SK-N-SH treated with all-trans-retinoic acid at 6 μM for 48 hours (cell line): ENCODE data around the gene CRHR2.
A peak's percentile ranks its signal among the peaks of the same experiment; 100 is the strongest.

Source experiments
- ATAC-seq: fragments of 200-7000 bp; cut with Tn5 transposase; 3 replicates; pipeline ENCODE4 v1.9.1; 2020; ENCODE audit warnings: mild to moderate bottlenecking, moderate library complexity
- ARNTL ChIP-seq: fragments of 450-650 bp; formaldehyde crosslinking; IDR thresholded peaks from 2 replicates; pipeline ENCODE4 v1.5.0; 2020; ENCODE audit warnings: low read depth, mild to moderate bottlenecking, moderate library complexity, borderline replicate concordance
- CSDC2 ChIP-seq: fragments of 250-450 bp; sonication (Bioruptor Pico); IDR thresholded peaks from 2 replicates; pipeline ENCODE4 v1.5.0; 2020; ENCODE audit warnings: mild to moderate bottlenecking, moderate library complexity
- ESRRG ChIP-seq: fragments of 250-450 bp; sonication (Bioruptor Pico); IDR thresholded peaks from 2 replicates; pipeline ENCODE4 v1.6.1; 2021; ENCODE audit warnings: mild to moderate bottlenecking
- GLIS3 ChIP-seq: fragments of 250-450 bp; sonication (Bioruptor Pico); IDR thresholded peaks from 2 replicates; pipeline ENCODE4 v1.5.0; 2020; ENCODE audit warnings: mild to moderate bottlenecking, moderate library complexity
- OSR1 ChIP-seq: fragments of 250-450 bp; sonication (Bioruptor Pico); IDR thresholded peaks from 2 replicates; pipeline ENCODE4 v1.8.0; 2022; ENCODE audit warnings: moderate library complexity, mild to moderate bottlenecking, inconsistent platforms
- PATZ1 ChIP-seq: fragments of 250-450 bp; sonication (Bioruptor Pico); IDR thresholded peaks from 2 replicates; pipeline ENCODE4 v1.8.0; 2020; ENCODE audit warnings: mild to moderate bottlenecking, moderate library complexity, borderline replicate concordance
- PPARA ChIP-seq: fragments of 250-450 bp; sonication (Bioruptor Pico); IDR thresholded peaks from 2 replicates; pipeline ENCODE4 v1.5.0; 2020; ENCODE audit warnings: mild to moderate bottlenecking, borderline replicate concordance
- RARB ChIP-seq: fragments of 250-450 bp; sonication (Bioruptor Pico); IDR thresholded peaks from 2 replicates; pipeline ENCODE4 v1.8.0; 2021; ENCODE audit warnings: mild to moderate bottlenecking, moderate library complexity
- SNAI2 ChIP-seq: fragments of 250-450 bp; sonication (Bioruptor Pico); IDR thresholded peaks from 2 replicates; pipeline ENCODE4 v1.5.0; 2020; ENCODE audit warnings: mild to moderate bottlenecking, moderate library complexity
- TCF4 ChIP-seq: fragments of 250-450 bp; sonication (Bioruptor Pico); IDR thresholded peaks from 2 replicates; pipeline ENCODE4 v1.8.0; 2021; ENCODE audit warnings: mild to moderate bottlenecking, moderate library complexity, borderline replicate concordance
- TOX ChIP-seq: fragments of 250-450 bp; sonication (Bioruptor Pico); IDR thresholded peaks from 2 replicates; pipeline ENCODE4 v1.8.0; 2021; ENCODE audit warnings: mild to moderate bottlenecking, moderate library complexity, borderline replicate concordance
- TSHZ2 ChIP-seq: fragments of 250-450 bp; sonication (Bioruptor Pico); IDR thresholded peaks from 2 replicates; pipeline ENCODE4 v1.5.0; 2020; ENCODE audit warnings: mild to moderate bottlenecking, moderate library complexity
- ZFP3 ChIP-seq: fragments of 250-450 bp; sonication (Bioruptor Pico); IDR thresholded peaks from 2 replicates; pipeline ENCODE4 v1.5.0; 2020; ENCODE audit warnings: mild to moderate bottlenecking, moderate library complexity
- ZFP30 ChIP-seq: fragments of 450-650 bp; formaldehyde crosslinking; IDR thresholded peaks from 2 replicates; pipeline ENCODE4 v1.5.0; 2022; ENCODE audit warnings: mild to moderate bottlenecking, moderate library complexity
- ZNF565 ChIP-seq: fragments of 450-650 bp; formaldehyde crosslinking; conservative IDR thresholded peaks from 2 replicates; pipeline ENCODE4 v1.5.0; 2020; ENCODE audit warnings: low read depth, mild to moderate bottlenecking, moderate library complexity
- ZNF70 ChIP-seq: fragments of 450-650 bp; formaldehyde crosslinking; IDR thresholded peaks from 2 replicates; pipeline ENCODE4 v1.5.0; 2020; ENCODE audit warnings: mild to moderate bottlenecking, moderate library complexity
- ZNF8 ChIP-seq: fragments of 450-650 bp; formaldehyde crosslinking; IDR thresholded peaks from 2 replicates; pipeline ENCODE4 v1.5.0; 2020; ENCODE audit warnings: mild to moderate bottlenecking, moderate library complexity
- TF ChIP-seq, protein P1 (sequence below): fragments of 250-450 bp; sonication (Bioruptor Pico); IDR thresholded peaks from 2 replicates; pipeline ENCODE4 v1.8.0; 2021; ENCODE audit warnings: low read depth, mild to moderate bottlenecking, moderate library complexity, borderline replicate concordance
- TF ChIP-seq, protein P2 (sequence below): fragments of 250-450 bp; sonication (Bioruptor Pico); IDR thresholded peaks from 2 replicates; pipeline ENCODE4 v1.5.1; 2021; ENCODE audit warnings: mild to moderate bottlenecking, moderate library complexity
- TF ChIP-seq, protein P3 (sequence below): fragments of 250-450 bp; sonication (Bioruptor Pico); IDR thresholded peaks from 2 replicates; pipeline ENCODE4 v1.5.1; 2020; ENCODE audit warnings: low read depth, mild to moderate bottlenecking, moderate library complexity

The CRHR2 gene

DNA sequence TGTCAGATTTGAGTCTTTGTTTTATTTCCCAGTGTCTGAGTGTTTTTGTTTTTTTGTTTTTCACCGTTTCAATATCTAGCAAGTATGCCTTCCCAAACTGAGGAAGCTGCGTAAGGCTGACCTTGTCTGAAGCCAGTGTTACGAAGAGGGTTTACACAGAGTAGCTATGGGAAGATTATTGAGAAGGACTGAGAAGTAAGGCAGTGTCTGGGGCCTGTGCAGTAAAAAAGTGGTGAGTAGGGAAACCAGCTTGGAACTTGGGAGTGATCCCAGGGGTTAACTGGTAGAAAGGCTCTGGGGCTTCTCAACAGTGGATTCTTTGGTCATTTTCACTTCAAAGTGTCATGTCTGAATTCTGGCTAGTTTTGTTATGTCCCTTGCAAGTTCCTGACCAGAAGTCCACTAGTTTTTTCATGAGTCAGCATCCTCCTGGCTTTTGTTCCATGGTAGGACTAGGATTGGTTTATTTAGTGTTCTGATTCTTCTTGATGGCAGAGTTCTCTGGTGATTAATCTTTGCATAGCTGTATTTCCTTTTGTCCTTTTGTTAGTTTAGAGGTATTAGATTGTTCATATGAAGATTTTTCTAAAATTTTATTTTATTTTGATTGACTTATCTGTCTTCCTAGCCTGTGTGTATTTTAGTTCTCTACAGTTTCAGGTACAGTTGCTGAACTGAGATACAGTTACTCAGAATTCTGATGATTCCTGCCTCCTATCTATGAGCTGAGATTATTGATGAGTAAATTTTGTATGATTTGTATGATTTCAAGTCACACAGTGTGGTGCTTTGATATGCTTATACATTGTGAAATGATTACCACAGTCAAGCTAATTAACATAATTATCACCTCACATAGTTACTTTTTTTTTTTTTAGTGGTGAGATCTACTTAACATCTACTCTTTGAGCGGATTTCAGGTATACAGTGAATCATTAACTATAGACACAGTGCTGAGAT, 68.6 kb downstream of the CRHR2 start:
- peak; percentile 62 for ATAC-seq
- TF ChIP-seq ZNF70 (CRISPR knock-in tag) (no peak), SNAI2 (CRISPR knock-in tag) (no peak), ARNTL (CRISPR knock-in tag) (no peak), ZFP30 (CRISPR knock-in tag) (no peak)

DNA sequence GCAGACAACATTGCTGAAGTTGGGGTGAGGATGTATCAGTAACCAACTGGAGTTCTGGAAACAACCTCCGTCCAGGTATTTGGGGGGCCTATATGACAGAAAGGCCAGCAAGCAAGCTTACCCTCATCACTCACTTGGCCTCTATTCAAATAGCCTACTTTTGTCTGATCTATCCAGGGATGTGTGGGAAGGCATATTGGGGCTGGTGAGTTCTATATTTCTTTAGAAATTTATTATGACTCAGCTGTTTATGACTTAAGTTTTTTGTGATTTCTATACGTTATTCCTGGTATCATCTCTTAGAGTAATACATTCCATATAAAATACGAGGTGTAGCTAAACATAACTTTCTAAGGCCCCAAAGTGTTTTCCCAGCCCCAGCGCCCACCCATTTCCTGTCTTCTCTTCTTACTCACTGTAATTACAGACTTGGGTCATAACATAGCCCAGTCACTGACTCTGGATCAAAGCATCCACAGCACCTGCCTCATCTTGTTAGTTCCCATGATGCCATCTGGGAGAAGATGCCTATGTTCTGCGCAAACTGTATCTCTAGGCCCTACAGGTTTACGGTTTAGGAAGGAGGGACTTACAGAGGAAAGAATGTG, 69.5 kb downstream of the CRHR2 start:
- no peak for TF ChIP-seq PPARA (CRISPR knock-in tag)
- TF ChIP-seq PATZ1 (CRISPR knock-in tag) = no peak
- no peak for TF ChIP-seq TOX (CRISPR knock-in tag)
- TF ChIP-seq ZFP3 (CRISPR knock-in tag) = no peak
- no peak for TF ChIP-seq ESRRG (CRISPR knock-in tag)
- TF ChIP-seq, protein P1, sequence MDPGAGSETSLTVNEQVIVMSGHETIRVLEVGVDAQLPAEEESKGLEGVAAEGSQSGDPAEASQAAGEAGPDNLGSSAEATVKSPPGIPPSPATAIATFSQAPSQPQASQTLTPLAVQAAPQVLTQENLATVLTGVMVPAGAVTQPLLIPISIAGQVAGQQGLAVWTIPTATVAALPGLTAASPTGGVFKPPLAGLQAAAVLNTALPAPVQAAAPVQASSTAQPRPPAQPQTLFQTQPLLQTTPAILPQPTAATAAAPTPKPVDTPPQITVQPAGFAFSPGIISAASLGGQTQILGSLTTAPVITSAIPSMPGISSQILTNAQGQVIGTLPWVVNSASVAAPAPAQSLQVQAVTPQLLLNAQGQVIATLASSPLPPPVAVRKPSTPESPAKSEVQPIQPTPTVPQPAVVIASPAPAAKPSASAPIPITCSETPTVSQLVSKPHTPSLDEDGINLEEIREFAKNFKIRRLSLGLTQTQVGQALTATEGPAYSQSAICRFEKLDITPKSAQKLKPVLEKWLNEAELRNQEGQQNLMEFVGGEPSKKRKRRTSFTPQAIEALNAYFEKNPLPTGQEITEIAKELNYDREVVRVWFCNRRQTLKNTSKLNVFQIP (CRISPR knock-in tag) = no peak
- no peak for TF ChIP-seq ZNF565 (CRISPR knock-in tag)
- TF ChIP-seq ZNF8 (CRISPR knock-in tag) = no peak
- TF ChIP-seq OSR1 (CRISPR knock-in tag) = no peak
- no peak for TF ChIP-seq GLIS3 (CRISPR knock-in tag)
- no peak for TF ChIP-seq RARB
- no peak for TF ChIP-seq TCF4 (CRISPR knock-in tag)
- TF ChIP-seq CSDC2 = no peak
- TF ChIP-seq SNAI2 (CRISPR knock-in tag) = no peak
- TF ChIP-seq, protein P2, sequence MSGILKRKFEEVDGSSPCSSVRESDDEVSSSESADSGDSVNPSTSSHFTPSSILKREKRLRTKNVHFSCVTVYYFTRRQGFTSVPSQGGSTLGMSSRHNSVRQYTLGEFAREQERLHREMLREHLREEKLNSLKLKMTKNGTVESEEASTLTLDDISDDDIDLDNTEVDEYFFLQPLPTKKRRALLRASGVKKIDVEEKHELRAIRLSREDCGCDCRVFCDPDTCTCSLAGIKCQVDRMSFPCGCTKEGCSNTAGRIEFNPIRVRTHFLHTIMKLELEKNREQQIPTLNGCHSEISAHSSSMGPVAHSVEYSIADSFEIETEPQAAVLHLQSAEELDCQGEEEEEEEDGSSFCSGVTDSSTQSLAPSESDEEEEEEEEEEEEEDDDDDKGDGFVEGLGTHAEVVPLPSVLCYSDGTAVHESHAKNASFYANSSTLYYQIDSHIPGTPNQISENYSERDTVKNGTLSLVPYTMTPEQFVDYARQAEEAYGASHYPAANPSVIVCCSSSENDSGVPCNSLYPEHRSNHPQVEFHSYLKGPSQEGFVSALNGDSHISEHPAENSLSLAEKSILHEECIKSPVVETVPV (CRISPR knock-in tag) = no peak
- no peak for TF ChIP-seq TSHZ2
- TF ChIP-seq ARNTL (CRISPR knock-in tag) = no peak
- no peak for TF ChIP-seq ZNF70 (CRISPR knock-in tag)
- TF ChIP-seq, protein P3, sequence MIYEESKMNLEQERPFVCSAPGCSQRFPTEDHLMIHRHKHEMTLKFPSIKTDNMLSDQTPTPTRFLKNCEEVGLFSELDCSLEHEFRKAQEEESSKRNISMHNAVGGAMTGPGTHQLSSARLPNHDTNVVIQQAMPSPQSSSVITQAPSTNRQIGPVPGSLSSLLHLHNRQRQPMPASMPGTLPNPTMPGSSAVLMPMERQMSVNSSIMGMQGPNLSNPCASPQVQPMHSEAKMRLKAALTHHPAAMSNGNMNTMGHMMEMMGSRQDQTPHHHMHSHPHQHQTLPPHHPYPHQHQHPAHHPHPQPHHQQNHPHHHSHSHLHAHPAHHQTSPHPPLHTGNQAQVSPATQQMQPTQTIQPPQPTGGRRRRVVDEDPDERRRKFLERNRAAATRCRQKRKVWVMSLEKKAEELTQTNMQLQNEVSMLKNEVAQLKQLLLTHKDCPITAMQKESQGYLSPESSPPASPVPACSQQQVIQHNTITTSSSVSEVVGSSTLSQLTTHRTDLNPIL (CRISPR knock-in tag) = no peak

More for the DNA sequence above, 69.5 kb downstream of the CRHR2 start:
- peak; percentile 25; the same call in 2 of the 3 replicates for ATAC-seq
